HG02852 (cell line): ENCODE data around the gene DCTN2.
"Not testable (repeated sequence)": the region's sequence is repeated elsewhere in the genome, so short reads cannot be mapped to it uniquely, and the experiment has no call there.

Experiments used
- ATAC-seq: cut with Tn5 transposase; IDR thresholded peaks from one replicate; pipeline ENCODE4 v1.9.1; 2021; ENCODE audit warnings: mild to moderate bottlenecking, moderate library complexity; ENCODE audit not compliant: unreplicated experiment

Gene DCTN2

DNA sequence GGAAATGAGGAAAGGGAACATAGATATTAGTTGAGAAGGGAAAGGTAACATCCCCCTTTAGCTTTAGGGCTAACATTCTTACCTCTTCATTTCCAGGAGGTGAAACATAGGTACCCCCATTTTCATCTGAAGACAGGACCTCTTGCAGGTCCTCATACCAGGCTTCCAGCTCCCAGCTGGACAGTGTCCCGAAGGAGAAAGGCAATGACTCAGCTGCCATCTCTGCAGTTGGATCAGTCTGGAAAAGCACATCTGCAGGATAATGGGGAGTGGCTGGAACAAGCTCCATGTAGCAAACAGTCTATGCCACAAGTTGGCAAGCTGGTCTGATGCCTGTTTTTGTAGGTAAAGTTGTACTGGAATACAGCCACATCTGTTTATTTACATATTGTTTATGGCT is 29.8 kb downstream of the DCTN2 start:
- no peak for ATAC-seq

DNA sequence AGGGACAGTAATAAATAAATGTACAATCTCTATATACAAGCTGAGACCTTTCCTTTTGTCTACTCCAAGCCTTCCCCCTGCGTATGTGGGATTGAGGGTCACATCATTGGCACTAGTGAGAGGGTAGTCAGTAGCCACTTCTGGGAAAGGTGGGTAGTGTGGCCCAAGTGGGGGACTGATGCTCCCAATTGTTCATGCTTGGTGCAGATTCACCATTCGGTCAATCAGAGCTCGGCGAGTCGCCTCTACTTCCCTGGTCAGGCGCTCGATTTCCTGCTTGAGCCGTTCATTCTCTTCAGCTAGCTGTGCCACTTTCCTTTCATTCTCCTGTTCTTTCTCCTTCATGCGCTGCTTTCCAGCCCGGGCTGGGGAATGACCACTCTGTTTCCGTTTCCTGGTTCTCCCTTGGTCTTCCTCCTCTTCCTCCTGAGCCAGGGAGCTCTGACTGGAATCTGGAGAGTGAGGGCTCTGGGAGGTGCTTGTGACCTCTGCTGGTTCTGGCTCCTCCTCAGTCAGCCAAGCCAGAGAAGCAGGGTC is 30.3 kb downstream of the DCTN2 start:
- ATAC-seq = no peak

DNA sequence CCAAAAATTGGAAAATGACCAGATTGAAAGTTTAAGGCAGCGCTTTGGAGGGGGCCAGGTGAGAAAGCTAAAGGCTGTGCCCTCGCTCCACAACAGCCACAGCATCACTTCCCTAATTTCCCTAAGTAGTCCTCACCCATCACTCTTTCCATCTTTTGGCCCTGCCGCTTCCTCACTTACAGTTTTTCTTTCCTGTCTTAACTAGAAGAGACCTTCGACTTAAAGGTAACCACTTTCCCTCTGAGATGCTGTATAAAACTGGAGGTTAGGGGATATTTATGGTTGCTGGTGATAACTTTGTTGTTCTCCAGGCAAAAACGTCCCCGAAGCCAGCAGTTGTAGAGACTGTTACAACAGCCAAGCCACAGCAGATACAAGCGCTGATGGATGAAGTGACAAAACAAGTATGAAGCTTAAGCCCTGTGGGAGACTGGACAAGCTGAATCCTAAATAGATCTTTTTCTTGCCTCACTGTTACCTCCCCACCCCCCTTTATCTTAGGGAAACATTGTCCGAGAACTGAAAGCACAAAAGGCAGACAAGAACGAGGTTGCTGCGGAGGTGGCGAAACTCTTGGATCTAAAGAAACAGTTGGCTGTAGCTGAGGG is 31.0 kb downstream of the DCTN2 start:
- no peak for ATAC-seq

DNA sequence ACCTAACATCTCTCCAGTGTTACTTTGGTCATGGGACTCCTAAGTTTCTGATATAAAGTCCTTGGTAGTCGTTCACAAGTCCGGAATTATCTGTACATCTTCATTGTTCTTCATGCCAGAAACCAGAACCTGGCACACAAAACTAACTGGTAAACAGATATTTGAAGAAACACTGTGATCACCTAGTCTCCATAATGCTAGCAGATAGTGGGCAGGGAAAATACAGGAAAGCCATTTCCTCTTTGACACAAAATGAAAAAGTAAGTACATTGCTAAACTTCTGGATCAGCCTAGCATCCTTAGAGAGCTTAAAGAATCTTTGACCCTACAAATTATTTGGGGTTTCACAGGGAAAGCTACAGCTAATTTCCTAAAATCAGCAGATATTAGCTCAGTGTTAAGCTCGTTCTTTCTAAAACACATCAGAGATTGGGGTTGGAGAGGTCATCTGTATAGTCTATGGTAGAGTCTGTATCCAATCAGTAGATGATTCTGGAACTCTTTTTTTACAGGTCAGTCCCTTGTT is 31.5 kb downstream of the DCTN2 start:
- ATAC-seq = no peak

DNA sequence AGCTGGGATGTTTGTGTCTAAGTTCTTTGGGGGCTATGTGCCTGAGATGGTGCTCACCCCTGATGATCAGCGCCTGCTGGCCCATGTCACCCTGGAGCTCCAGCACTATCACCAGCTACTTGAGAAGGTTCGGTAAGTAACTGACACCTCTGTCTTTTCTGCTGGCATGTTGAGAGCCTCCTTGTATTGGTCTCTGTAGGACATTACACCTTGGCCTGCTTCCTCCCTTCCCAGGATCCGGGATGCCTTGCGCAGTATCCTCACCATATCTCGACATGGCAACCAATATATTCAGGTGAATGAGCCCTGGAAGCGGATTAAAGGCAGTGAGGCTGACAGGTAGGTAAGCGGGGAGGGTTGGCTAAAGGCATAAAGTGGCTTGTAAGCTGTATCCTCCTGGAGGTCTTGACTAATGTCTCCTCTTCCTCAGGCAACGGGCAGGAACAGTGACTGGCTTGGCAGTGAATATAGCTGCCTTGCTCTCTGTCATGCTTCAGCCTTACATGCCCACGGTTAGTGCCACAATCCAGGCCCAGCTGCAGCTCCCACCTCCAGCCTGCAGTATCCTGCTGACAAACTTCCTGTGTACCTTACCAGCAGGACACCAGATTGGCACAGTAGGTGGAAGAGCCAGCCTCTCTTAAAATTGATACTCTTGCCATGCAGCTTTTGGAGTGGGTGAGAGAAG is 32.1 kb downstream of the DCTN2 start:
- no peak for ATAC-seq

DNA sequence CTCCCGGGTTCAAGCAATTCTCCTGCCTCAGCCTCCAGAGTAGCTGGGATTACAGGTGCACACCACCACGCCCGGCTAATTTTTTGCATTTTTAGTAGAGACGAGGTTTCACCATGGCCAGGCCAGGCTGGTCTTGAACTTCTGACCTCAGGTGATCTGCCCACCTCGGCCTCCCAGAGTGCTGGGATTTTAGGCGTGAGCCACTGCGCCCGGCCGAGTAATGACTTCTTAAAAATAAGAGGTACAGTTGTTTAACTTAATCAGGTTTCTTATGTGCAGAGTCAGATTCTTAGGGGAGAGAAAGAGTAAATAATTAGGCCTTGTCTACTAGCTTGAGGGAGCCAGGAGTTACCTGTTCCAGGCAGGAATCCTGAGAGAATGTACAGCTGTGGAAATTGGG is 32.7 kb downstream of the DCTN2 start:
- not testable (repeated sequence) for ATAC-seq

DNA sequence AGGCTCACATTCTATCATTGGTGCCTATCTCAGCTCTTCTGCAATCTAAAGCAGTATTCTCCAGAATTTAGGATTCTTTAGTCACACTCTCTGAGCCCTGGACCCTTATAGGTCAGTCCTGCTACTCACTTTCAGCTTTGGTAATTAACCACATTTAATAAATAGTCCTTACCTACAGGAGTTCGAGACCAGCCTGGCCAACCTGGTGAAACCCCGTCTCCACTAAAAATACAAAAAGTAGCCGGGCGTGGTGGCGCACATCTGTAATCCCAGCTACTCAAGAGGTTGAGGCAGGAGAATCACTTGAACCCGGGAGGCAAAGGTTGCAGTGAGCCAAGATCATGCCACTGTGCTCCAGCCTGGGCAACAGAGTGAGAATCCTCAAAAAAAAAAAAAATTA is 33.3 kb downstream of the DCTN2 start:
- not testable (repeated sequence) for ATAC-seq

DNA sequence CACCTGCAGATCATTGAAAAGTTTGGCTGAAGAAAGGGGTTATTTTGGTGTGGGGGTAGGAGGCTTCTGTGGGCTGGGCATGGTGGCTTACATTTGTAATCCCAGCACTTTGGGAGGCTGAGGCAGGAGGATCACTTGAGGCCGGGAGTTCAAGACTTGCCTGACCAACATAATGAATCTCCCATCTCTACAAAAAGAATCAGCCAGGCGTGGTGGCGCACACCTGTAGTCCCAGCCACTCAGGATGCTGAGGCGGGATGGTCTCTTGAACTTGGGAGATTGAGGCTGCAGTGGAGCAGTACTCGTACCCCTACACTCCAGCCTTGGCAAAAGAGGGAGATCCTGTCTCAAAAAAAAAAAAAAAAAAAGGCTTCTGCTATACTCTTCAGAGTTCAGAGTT is 33.7 kb downstream of the DCTN2 start:
- no peak for ATAC-seq

DNA sequence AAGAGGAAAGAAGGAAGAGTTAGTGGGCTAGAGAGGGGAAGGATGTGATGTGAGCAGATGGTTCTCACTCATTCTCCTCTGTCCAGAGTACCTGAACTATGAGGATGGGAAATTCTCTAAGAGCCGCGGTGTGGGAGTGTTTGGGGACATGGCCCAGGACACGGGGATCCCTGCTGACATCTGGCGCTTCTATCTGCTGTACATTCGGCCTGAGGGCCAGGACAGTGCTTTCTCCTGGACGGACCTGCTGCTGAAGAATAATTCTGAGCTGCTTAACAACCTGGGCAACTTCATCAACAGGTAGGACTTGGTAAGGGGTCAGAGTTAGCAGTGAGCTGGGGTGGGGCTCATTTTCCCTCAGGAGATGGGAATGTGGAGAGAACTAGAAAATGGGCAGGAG is 34.3 kb downstream of the DCTN2 start:
- ATAC-seq = no peak

DNA sequence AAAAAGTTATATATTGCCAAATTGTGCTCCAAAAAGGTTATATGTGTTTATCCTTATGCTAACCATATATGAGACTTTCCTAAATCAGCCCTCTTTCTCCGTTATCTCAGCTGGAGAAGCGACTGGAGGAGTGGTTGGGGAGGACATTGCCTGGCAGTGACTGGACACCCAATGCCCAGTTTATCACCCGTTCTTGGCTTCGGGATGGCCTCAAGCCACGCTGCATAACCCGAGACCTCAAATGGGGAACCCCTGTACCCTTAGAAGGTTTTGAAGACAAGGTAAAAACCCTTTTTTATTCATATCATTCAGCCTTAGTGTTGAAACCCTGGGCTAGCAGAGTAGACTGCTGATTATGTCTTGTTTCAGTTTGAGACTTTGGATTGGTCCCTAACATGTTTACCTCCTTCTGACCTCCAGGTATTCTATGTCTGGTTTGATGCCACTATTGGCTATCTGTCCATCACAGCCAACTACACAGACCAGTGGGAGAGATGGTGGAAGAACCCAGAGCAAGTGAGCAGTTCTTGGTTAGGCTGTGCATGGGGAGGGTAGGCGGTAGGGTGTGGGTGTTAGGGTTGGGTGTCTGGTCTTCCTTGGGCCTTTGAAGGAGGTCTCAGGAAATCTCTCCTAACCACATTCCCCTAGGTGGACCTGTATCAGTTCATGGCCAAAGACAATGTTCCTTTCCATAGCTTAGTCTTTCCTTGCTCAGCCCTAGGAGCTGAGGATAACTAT is 35.2 kb downstream of the DCTN2 start:
- ATAC-seq = no peak

DNA sequence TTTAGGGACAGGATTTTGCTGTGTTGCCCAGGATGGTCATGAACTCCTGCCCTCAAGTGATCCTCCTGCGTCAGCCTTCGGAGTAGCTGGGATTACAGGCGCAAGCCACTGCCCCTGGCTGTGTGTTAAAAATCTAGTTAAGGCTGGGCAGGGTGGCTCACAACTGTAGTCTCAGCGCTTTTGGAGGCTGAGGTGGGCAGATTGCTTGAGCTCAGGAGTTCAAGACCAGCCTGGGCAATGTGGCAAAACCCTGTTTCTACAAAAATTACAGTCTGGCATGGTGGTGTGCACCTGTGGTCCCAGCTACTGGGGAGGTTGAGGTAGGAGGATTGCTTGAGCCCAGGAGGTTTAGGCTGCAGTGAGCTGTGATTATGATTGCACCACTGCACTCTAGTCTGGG is 35.8 kb downstream of the DCTN2 start:
- ATAC-seq = no peak

DNA sequence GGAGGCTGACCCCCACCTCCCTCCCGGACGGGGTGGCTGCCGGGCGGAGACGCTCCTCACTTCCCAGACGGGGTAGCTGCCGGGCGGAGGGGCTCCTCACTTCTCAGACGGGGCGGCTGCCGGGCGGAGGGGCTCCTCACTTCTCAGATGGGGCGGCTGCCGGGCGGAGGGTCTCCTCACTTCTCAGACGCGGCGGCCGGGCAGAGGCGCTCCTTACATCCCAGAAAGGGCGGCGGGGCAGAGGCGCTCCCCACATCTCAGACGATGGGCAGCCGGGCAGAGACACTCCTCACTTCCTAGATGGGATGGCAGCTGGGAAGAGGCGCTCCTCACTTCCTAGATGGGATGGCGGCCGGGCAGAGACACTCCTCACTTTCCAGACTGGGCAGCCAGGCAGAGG is 39.2 kb downstream of the DCTN2 start:
- ATAC-seq = not testable (repeated sequence)

DNA sequence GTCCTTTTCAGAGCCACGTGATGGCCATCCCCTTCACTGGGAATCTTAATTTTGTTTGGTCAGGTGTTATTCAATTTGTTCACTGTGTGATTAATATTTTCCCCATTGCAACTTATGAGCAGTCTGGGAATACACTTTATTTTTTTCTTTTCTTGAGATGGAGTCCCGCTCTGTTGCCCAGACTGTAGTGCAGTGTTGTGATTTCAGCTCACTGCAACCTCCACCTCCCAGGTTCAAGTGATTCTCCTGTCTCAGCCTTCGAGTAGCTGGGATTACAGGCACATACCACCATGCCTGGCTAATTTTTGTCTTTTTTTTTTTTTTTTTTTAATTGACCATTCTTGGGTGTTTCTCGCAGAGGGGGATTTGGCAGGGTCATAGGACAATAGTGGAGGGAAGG is 40.5 kb downstream of the DCTN2 start:
- ATAC-seq = not testable (repeated sequence)

DNA sequence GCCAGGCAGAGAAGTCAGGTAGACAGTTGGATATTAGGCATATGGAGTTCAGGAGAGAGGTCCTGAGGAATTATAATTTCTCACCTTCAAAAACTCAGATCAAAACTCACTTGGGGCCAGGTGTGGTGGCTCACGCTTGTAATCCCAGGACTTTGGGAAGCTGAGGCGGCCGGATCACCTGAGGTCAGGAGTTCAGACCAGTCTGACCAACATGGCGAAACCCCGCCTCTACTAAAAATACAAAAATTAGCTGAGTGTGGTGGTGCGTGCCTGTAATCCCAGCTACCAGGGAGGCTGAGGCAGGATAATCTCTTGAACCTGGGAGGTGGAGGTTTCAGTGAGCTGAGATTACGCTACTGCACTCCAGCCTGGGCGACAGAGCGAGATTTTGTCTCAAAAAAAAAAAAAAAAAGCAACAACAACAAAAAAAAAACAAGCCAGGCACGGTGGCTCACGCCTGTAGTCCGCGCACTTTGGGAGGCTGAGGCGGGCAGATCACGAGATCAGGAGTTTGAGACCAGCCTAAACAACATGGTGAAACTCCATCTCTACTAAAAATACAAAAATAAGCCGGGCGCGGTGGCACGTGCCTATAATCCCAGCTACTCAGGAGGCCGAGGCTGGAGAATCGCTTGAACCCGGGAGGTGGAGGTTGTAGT is 44.6 kb downstream of the DCTN2 start:
- ATAC-seq = not testable (repeated sequence)

DNA sequence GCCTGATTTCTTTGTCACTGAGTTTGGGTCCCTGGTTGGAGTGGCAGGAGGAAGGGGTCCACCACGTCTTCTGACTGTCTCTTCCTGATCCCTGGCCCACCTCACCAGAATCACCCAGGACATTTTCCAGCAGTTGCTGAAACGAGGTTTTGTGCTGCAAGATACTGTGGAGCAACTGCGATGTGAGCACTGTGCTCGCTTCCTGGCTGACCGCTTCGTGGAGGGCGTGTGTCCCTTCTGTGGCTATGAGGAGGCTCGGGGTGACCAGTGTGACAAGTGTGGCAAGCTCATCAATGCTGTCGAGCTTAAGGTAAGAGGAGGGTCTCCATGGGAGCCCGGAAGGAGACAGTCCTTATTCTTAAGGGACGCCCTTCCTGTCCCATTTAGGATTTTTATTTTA is 46.8 kb downstream of the DCTN2 start:
- no peak for ATAC-seq

DNA sequence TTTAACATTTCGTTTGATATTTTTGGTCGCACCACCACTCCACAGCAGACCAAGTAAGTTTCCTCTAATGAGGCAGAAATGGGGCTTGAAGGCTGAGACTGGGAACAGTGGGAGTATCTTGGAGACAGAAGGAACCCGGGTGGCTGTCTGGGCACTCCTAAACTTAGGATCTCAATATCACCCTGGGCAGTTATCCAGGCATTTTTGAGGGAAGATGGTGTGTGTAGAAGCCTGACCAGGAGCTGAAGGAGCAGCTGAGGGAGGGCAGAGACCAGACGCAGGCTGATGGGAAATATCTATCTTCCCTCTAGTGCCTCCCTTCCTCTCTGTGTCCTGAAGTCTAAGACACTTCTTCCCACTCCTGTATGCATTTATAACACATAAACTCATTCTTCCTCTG is 48.4 kb downstream of the DCTN2 start:
- no peak for ATAC-seq

DNA sequence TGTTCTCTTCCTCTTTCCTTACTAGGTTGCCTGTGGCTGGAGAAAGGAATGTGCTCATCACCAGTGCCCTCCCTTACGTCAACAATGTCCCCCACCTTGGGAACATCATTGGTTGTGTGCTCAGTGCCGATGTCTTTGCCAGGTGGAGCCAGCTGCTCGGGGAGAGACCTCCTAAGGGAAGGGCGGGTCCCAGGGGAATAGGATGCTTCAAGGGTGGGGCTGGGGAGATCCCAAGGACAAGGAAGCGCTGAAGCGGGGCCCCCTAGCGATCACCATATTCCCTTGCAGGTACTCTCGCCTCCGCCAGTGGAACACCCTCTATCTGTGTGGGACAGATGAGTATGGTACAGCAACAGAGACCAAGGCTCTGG is 48.9 kb downstream of the DCTN2 start:
- ATAC-seq = no peak

DNA sequence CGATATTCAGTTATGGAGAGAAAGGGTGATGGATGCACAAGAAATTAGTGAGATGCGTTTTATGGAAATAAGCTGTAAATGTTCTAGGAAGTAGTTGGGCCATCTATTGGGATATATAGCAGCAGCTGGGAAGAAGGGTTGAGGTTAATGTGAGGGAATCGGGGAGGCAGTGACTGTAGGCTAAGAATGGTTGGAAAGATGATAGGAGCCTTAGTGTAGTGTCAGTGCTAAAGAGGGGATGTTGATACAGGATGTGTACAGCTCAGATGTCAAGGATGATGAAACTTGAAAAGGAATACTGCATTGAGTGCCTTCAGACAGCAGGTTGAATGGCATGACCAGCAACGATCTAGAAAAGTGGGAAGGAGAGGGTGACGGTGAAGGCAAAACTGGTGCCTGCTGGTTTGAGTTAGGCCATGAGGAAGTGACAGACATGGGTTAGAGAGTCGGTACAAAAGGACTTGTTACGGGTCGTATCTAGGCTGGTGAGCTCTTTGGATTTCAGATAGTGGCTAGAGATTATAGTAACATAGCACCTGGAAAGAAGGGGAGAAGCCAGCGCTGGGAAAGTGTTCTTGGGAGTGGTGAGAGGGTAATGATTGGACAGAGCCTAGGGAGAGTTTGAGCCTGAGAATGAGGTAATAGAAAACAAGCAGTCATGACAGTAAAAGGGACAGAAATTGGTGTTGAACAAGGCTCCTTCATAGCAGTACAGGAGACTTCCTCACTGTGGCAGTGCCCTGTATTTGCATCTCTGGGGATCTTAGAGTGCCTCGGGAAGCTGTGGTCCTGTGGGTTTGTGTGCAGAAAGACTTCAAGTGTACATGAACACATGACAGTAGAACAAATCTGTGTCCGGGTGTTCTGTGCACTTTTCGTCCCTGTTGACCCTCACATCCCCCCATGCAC is 49.5 kb downstream of the DCTN2 start:
- ATAC-seq = no peak

DNA sequence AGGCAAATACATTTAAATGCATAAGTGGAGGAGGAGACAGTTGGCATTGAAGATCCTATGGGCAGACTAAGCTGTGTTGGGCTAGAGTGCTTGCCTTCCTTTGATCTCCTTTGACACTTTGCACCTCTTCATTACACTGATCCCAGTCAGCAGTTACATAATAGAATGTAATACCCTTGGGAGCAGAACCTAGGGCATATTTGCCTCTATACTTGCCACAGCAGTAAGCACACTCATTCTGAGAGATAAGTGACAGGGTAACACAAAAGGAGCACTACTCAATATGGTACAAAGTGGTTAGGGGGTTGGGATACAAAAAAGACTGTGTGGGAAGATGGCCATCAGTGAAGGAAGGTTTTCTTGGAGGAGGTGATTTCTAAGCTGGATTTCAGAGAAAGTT is 50.2 kb downstream of the DCTN2 start:
- no peak for ATAC-seq

DNA sequence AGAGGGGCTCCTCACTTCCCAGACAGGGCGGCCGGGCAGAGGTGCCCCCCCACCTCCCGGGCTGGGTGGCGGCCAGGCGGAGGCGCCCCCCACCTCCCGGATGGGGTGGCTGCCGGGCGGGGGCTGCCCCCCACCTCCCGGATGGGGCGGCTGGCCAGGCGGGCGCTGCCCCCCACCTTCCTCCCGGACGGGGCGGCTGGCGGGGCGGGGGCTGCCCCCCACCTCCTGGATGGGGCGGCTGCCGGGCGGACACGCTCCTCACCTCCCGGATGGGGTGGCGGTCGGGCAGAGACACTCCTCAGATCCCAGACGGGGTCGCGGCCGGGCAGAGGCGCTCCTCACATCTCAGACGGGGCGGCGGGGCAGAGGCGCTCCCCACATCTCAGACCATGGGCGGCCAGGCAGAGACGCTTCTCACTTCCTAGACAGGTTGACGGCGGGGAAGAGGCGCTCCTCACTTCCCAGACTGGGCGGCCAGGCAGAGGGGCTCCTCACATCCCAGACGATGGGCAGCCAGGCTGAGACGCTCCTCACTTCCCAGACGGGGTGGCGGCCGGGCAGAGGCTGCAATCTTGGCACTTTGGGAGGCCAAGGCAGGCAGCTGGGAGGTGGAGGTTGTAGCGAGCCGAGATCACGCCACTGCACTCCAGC is 51.8 kb downstream of the DCTN2 start:
- not testable (repeated sequence) for ATAC-seq
